ENCODE measurements around the gene HNRNPL. TPM values are rescaled to one million over a fixed set of nuclear protein-coding genes. Genes with fewer than 3 reads are reported as not detected.
"Not testable (repeated sequence)": the region's sequence is repeated elsewhere in the genome, so short reads cannot be mapped to it uniquely, and the experiment has no call there.

The HNRNPL gene
- total and polyA plus RNA-seq, 2 donors (not counting 1 experiment from before 2014, with no cell fraction given) = 292 to 418 TPM

DNA sequence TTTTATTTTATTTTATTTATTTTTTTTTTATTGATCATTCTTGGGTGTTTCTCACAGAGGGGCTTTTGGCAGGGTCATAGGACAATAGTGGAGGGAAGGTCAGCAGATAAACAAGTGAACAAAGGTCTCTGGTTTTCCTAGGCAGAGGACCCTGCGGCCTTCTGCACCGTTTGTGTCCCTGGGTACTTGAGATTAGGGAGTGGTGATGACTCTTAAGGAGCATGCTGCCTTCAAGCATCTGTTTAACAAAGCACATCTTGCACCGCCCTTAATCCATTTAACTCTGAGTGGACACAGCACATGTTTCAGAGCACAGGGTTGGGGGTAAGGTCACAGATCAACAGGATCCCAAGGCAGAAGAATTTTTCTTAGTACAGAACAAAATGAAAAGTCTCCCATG lies 5.2 kb upstream of the HNRNPL start:
- not testable (repeated sequence) for DNase-seq; H3K36me3 ChIP-seq (replicated peaks in 1 of 2; ENCODE audit: control extremely low read depth in 1 of 2, control insufficient read depth in 1 of 2, extremely low read depth in 1 of 2, insufficient read depth in 2 of 2, low read length in 1 of 2); H3K9me3 ChIP-seq (ENCODE audit: control extremely low read depth in 1 of 3, control insufficient read depth in 2 of 3, insufficient read depth in 1 of 3, low read length in 2 of 3); H4K20me1 ChIP-seq (ENCODE audit: control insufficient read depth, insufficient read depth, low read length, poor library complexity, severe bottlenecking); H2AFZ ChIP-seq (ENCODE audit: insufficient read depth, low read depth, low read length, poor library complexity, severe bottlenecking); ATAC-seq (ENCODE audit: low read depth); H3K27me3 ChIP-seq (replicated peaks in 1 of 4; ENCODE audit: control extremely low read depth in 1 of 4, control insufficient read depth in 3 of 4, insufficient read depth in 4 of 4, low read length in 3 of 4); H3K27ac ChIP-seq (ENCODE audit: low read length in 2 of 2); H3K79me2 ChIP-seq (ENCODE audit: control insufficient read depth, insufficient read depth, low read length); H3K27me3 Mint-ChIP-seq; H3K4me3 ChIP-seq (ENCODE audit: control extremely low read depth in 1 of 5, extremely low read depth in 1 of 5, insufficient read depth in 1 of 5, low read depth in 2 of 5, low read length in 4 of 5); H3K4me2 ChIP-seq (replicated peaks; ENCODE audit: low read depth, low read length, poor library complexity, severe bottlenecking); H3K9ac ChIP-seq (ENCODE audit: low read length); H3K9me3 Mint-ChIP-seq (ENCODE audit: insufficient read depth)
- ChIA-PET CTCF (interaction anchor here (0.7 to 4.6 kb wide), 2 partner anchors 10 to 32 kb away, joined by 6 to 62 read pairs; no protein-coding TSS in a partner anchor), POLR2A (interaction anchor here (8.7 kb wide), 1 partner anchor 12 kb away, joined by 237 read pairs; no protein-coding TSS in a partner anchor)
- intact Hi-C loops (cut with micrococcal nuclease) = loop anchor here (5.0 kb wide), 1 partner anchor 208 kb away; the partner anchor contains the start of gene ACTN4
- peaks cover 56% of the 10 kb centered on the region for H3K4me1 Mint-ChIP-seq
- H3K4me1 ChIP-seq (ENCODE audit: control insufficient read depth in 2 of 2, insufficient read depth in 2 of 2, low read length in 2 of 2) = peaks cover 37 to 61% of the 10 kb centered on the region in 2 donors
- peak overlapping the region; percentile 44 for H3K4me3 Mint-ChIP-seq
- H3K27ac Mint-ChIP-seq = peak overlapping the region; percentile 56
- no CpG with 5 or more reads among the region's 3 CpGs for WGBS (ENCODE audit: insufficient coverage)

- TF ChIP-seq EZH2 (IDR thresholded peaks at IDR 0.05; ENCODE audit: borderline replicate concordance, insufficient read depth, low read depth, low read length, poor library complexity, severe bottlenecking) = no peak
- TF ChIP-seq, protein P1, sequence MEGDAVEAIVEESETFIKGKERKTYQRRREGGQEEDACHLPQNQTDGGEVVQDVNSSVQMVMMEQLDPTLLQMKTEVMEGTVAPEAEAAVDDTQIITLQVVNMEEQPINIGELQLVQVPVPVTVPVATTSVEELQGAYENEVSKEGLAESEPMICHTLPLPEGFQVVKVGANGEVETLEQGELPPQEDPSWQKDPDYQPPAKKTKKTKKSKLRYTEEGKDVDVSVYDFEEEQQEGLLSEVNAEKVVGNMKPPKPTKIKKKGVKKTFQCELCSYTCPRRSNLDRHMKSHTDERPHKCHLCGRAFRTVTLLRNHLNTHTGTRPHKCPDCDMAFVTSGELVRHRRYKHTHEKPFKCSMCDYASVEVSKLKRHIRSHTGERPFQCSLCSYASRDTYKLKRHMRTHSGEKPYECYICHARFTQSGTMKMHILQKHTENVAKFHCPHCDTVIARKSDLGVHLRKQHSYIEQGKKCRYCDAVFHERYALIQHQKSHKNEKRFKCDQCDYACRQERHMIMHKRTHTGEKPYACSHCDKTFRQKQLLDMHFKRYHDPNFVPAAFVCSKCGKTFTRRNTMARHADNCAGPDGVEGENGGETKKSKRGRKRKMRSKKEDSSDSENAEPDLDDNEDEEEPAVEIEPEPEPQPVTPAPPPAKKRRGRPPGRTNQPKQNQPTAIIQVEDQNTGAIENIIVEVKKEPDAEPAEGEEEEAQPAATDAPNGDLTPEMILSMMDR (IDR thresholded peaks at IDR 0.05) = no peak
- ATAC-seq (ENCODE audit: low read depth) (no peak), DNase-seq (no peak)
- peaks cover 0 to 8% of the 10 kb centered on the region in 2 experiments for H3K36me3 ChIP-seq (replicated peaks in 1 of 2; ENCODE audit: control extremely low read depth in 1 of 2, control insufficient read depth in 1 of 2, extremely low read depth in 1 of 2, insufficient read depth in 2 of 2, low read length in 1 of 2)
- Mint-ChIP-seq H3K27ac (peak overlapping the region; percentile 100), H3K9me3 (ENCODE audit: insufficient read depth) (no peaks in the 10 kb centered on the region), H3K27me3 (no peaks in the 10 kb centered on the region), H3K4me3 (peak overlapping the region; percentile 100), H3K4me1 (peaks cover 55% of the 10 kb centered on the region)
- ChIA-PET CTCF (interaction anchor here (0.8 to 4.6 kb wide), 7 partner anchors 12 to 219 kb away, joined by 3 to 62 read pairs (median 11); partner anchors contain the start of gene RINL), POLR2A (interaction anchor here (2.1 to 8.7 kb wide), 3 partner anchors 8 to 47 kb away, joined by 8 to 237 read pairs (median 14); partner anchors contain the start of genes NFKBIB and SIRT2)
- WGBS (ENCODE audit: insufficient coverage) = 95% methylated on average over 12 of the region's 17 CpGs
- H4K20me1 ChIP-seq (ENCODE audit: control insufficient read depth, insufficient read depth, low read length, poor library complexity, severe bottlenecking) = peaks cover 10% of the 10 kb centered on the region
- H3K4me2 ChIP-seq (replicated peaks; ENCODE audit: low read depth, low read length, poor library complexity, severe bottlenecking) = peak overlapping the region; percentile 76
- peaks cover 0 to 7% (median 0%) of the 10 kb centered on the region in 3 donors for H3K9me3 ChIP-seq (ENCODE audit: control extremely low read depth in 1 of 3, control insufficient read depth in 2 of 3, insufficient read depth in 1 of 3, low read length in 2 of 3)
- H3K27me3 ChIP-seq (replicated peaks in 1 of 4; ENCODE audit: control extremely low read depth in 1 of 4, control insufficient read depth in 3 of 4, insufficient read depth in 4 of 4, low read length in 3 of 4) = no peaks in the 10 kb centered on the region
- peak overlapping the region; percentile 76 for H2AFZ ChIP-seq (ENCODE audit: insufficient read depth, low read depth, low read length, poor library complexity, severe bottlenecking)
- H3K79me2 ChIP-seq (ENCODE audit: control insufficient read depth, insufficient read depth, low read length) = peaks cover 8% of the 10 kb centered on the region
- intact Hi-C loops (cut with micrococcal nuclease) = loop anchor here (5.0 kb wide), 1 partner anchor 206 kb away; the partner anchor contains the start of gene ACTN4
- H3K4me1 ChIP-seq (ENCODE audit: control insufficient read depth in 2 of 2, insufficient read depth in 2 of 2, low read length in 2 of 2) = peaks cover 38 to 53% of the 10 kb centered on the region in 2 donors
- H3K9ac ChIP-seq (ENCODE audit: low read length) = peak overlapping the region; percentile 77
- H3K27ac ChIP-seq (ENCODE audit: low read length in 2 of 2) = peak overlapping the region; percentile 95 to 96
- H3K4me3 ChIP-seq (ENCODE audit: control extremely low read depth in 1 of 5, extremely low read depth in 1 of 5, insufficient read depth in 1 of 5, low read depth in 2 of 5, low read length in 4 of 5) = peak overlapping the region in 2 of 5 experiments; percentile 83 to 91
Measured at GRCh38 chr19:38853214-38853613, 3.4 kb upstream of the HNRNPL start.
